ENCODE measurements around the gene FADS3.

Gene FADS3

GRCh38 chr11:61913699-61914395, 22.5 kb upstream of the FADS3 start:
- Histone ChIP-seq H3K27ac (ENCODE audit: low read length) (no peak overlapping the region), H3K36me3 (ENCODE audit: control insufficient read depth, insufficient read depth, low read length) (no peaks in the 10 kb centered on the region), H3K4me3 (ENCODE audit: low read length) (no peak overlapping the region), H3K4me1 (ENCODE audit: control insufficient read depth, insufficient read depth, low read length) (no peaks in the 10 kb centered on the region; the same call in 1 of the 2 replicates), H3K9me3 (ENCODE audit: control insufficient read depth, insufficient read depth, low read length) (no peaks in the 10 kb centered on the region), H3K27me3 (ENCODE audit: control insufficient read depth, insufficient read depth, low read length) (no peaks in the 10 kb centered on the region; the same call in 1 of the 2 replicates)
- DNase-seq (ENCODE audit: low read depth, low spot score), result no peak
- WGBS (ENCODE audit: insufficient coverage, insufficient read length), result no CpG with 5 or more reads among the region's 8 CpGs

- WGBS (ENCODE audit: insufficient coverage, insufficient read length), result no CpG with 5 or more reads among the region's 18 CpGs
Measured at GRCh38 chr11:61912991-61913698, 21.8 kb upstream of the FADS3 start.

GRCh38 chr11:61912530-61912898, 21.2 kb upstream of the FADS3 start:
- DNase-seq (ENCODE audit: low read depth, low spot score), result no peak

More at GRCh38 chr11:61912991-61913698, 21.8 kb upstream of the FADS3 start:
- Histone ChIP-seq H3K4me1 (ENCODE audit: control insufficient read depth, insufficient read depth, low read length) (no peaks in the 10 kb centered on the region; the same call in 1 of the 2 replicates), H3K36me3 (ENCODE audit: control insufficient read depth, insufficient read depth, low read length) (no peaks in the 10 kb centered on the region), H3K27me3 (ENCODE audit: control insufficient read depth, insufficient read depth, low read length) (no peaks in the 10 kb centered on the region; the same call in 1 of the 2 replicates), H3K9me3 (ENCODE audit: control insufficient read depth, insufficient read depth, low read length) (no peaks in the 10 kb centered on the region), H3K27ac (ENCODE audit: low read length) (no peak overlapping the region), H3K4me3 (ENCODE audit: low read length) (no peak overlapping the region)
- DNase-seq (ENCODE audit: low read depth, low spot score), result no peak

GRCh38 chr11:61911701-61912529, 20.6 kb upstream of the FADS3 start:
- Histone ChIP-seq H3K4me3 (ENCODE audit: low read length) (no peak overlapping the region), H3K27me3 (ENCODE audit: control insufficient read depth, insufficient read depth, low read length) (no peaks in the 10 kb centered on the region; the same call in 1 of the 2 replicates), H3K4me1 (ENCODE audit: control insufficient read depth, insufficient read depth, low read length) (no peaks in the 10 kb centered on the region; the same call in 1 of the 2 replicates), H3K27ac (ENCODE audit: low read length) (no peak overlapping the region), H3K36me3 (ENCODE audit: control insufficient read depth, insufficient read depth, low read length) (no peaks in the 10 kb centered on the region), H3K9me3 (ENCODE audit: control insufficient read depth, insufficient read depth, low read length) (no peaks in the 10 kb centered on the region)
- WGBS (ENCODE audit: insufficient coverage, insufficient read length), result no CpG with 5 or more reads among the region's 17 CpGs
- no peak for DNase-seq (ENCODE audit: low read depth, low spot score)

More at GRCh38 chr11:61912530-61912898, 21.2 kb upstream of the FADS3 start:
- Histone ChIP-seq H3K9me3 (ENCODE audit: control insufficient read depth, insufficient read depth, low read length) (no peaks in the 10 kb centered on the region), H3K27me3 (ENCODE audit: control insufficient read depth, insufficient read depth, low read length) (no peaks in the 10 kb centered on the region; the same call in 1 of the 2 replicates), H3K36me3 (ENCODE audit: control insufficient read depth, insufficient read depth, low read length) (no peaks in the 10 kb centered on the region), H3K27ac (ENCODE audit: low read length) (no peak overlapping the region), H3K4me3 (ENCODE audit: low read length) (no peak overlapping the region), H3K4me1 (ENCODE audit: control insufficient read depth, insufficient read depth, low read length) (no peaks in the 10 kb centered on the region; the same call in 1 of the 2 replicates)
- no CpG with 5 or more reads among the region's 6 CpGs for WGBS (ENCODE audit: insufficient coverage, insufficient read length)

GRCh38 chr11:61911128-61911700, 19.9 kb upstream of the FADS3 start:
- Histone ChIP-seq H3K27ac (ENCODE audit: low read length) (no peak overlapping the region), H3K27me3 (ENCODE audit: control insufficient read depth, insufficient read depth, low read length) (no peaks in the 10 kb centered on the region), H3K36me3 (ENCODE audit: control insufficient read depth, insufficient read depth, low read length) (no peaks in the 10 kb centered on the region), H3K4me3 (ENCODE audit: low read length) (no peak overlapping the region), H3K9me3 (ENCODE audit: control insufficient read depth, insufficient read depth, low read length) (no peaks in the 10 kb centered on the region), H3K4me1 (ENCODE audit: control insufficient read depth, insufficient read depth, low read length) (no peaks in the 10 kb centered on the region; the same call in 1 of the 2 replicates)
- no peak for DNase-seq (ENCODE audit: low read depth, low spot score)
- WGBS (ENCODE audit: insufficient coverage, insufficient read length), result no CpG with 5 or more reads among the region's 7 CpGs

GRCh38 chr11:61910187-61911127, 19.1 kb upstream of the FADS3 start:
- Histone ChIP-seq H3K27ac (ENCODE audit: low read length) (no peak overlapping the region), H3K36me3 (ENCODE audit: control insufficient read depth, insufficient read depth, low read length) (no peaks in the 10 kb centered on the region)
- no CpG with 5 or more reads among the region's 13 CpGs for WGBS (ENCODE audit: insufficient coverage, insufficient read length)

GRCh38 chr11:61908730-61909316, 17.5 kb upstream of the FADS3 start:
- Histone ChIP-seq H3K4me3 (ENCODE audit: low read length) (no peak overlapping the region), H3K27me3 (ENCODE audit: control insufficient read depth, insufficient read depth, low read length) (no peaks in the 10 kb centered on the region), H3K9me3 (ENCODE audit: control insufficient read depth, insufficient read depth, low read length) (no peaks in the 10 kb centered on the region), H3K4me1 (ENCODE audit: control insufficient read depth, insufficient read depth, low read length) (no peaks in the 10 kb centered on the region), H3K27ac (ENCODE audit: low read length) (no peak overlapping the region), H3K36me3 (ENCODE audit: control insufficient read depth, insufficient read depth, low read length) (no peaks in the 10 kb centered on the region)
- DNase-seq (ENCODE audit: low read depth, low spot score), result no peak
- WGBS (ENCODE audit: insufficient coverage, insufficient read length), result no CpG with 5 or more reads among the region's 10 CpGs

More at GRCh38 chr11:61910187-61911127, 19.1 kb upstream of the FADS3 start:
- Histone ChIP-seq H3K9me3 (ENCODE audit: control insufficient read depth, insufficient read depth, low read length) (no peaks in the 10 kb centered on the region), H3K27me3 (ENCODE audit: control insufficient read depth, insufficient read depth, low read length) (no peaks in the 10 kb centered on the region), H3K4me1 (ENCODE audit: control insufficient read depth, insufficient read depth, low read length) (no peaks in the 10 kb centered on the region; the same call in 1 of the 2 replicates), H3K4me3 (ENCODE audit: low read length) (no peak overlapping the region)
- DNase-seq (ENCODE audit: low read depth, low spot score), result no peak

- H3K4me3 ChIP-seq (ENCODE audit: low read length), result no peak overlapping the region
- no peaks in the 10 kb centered on the region for H3K36me3 ChIP-seq (ENCODE audit: control insufficient read depth, insufficient read depth, low read length)
- DNase-seq (ENCODE audit: low read depth, low spot score), result no peak
- no peaks in the 10 kb centered on the region for H3K4me1 ChIP-seq (ENCODE audit: control insufficient read depth, insufficient read depth, low read length)
- no peaks in the 10 kb centered on the region for H3K27me3 ChIP-seq (ENCODE audit: control insufficient read depth, insufficient read depth, low read length)
- H3K9me3 ChIP-seq (ENCODE audit: control insufficient read depth, insufficient read depth, low read length), result no peaks in the 10 kb centered on the region
- H3K27ac ChIP-seq (ENCODE audit: low read length), result no peak overlapping the region
- no CpG with 5 or more reads among the region's 21 CpGs for WGBS (ENCODE audit: insufficient coverage, insufficient read length)
Measured at GRCh38 chr11:61907871-61908729, 16.8 kb upstream of the FADS3 start.

All from iPS DF 6.9 (cell line).